Effector memory CD8-positive, alpha-beta T cell (primary cell): ENCODE results near the gene LYSMD2.

Experiments used
- ATAC-seq: fragments of 150-1000 bp; cut with Tn5 transposase; replicated peaks from 2 replicates; pipeline ENCODE4 v1.10.0; 2021; ENCODE audit warnings: mild to moderate bottlenecking, moderate library complexity
- DNase-seq, 3 experiments: peaks; one replicate each; pipeline ENCODE4 v3.0.0; 2021
- H3K27ac Mint-ChIP-seq, 2 donors: one replicate each; pipeline ENCODE4 v1.8.0; 2022; ENCODE audit warnings: mild to moderate bottlenecking in 2 of 2, mixed read lengths in 2 of 2, moderate library complexity in 2 of 2
- H3K27me3 Mint-ChIP-seq, 2 donors: one replicate each; pipeline ENCODE4 v1.8.0; 2022; ENCODE audit warnings: mixed read lengths in 2 of 2
- H3K36me3 Mint-ChIP-seq: one replicate; pipeline ENCODE4 v1.8.0; 2022; ENCODE audit warnings: mild to moderate bottlenecking, moderate library complexity, mixed read lengths; ENCODE audit not compliant: insufficient read depth
- H3K4me1 Mint-ChIP-seq, 2 donors: one replicate each; pipeline ENCODE4 v1.8.0; 2022; ENCODE audit warnings: low read depth in 2 of 2, mixed read lengths in 2 of 2
- H3K4me3 Mint-ChIP-seq, 2 donors: one replicate each; pipeline ENCODE4 v1.8.0; 2022; ENCODE audit warnings: mild to moderate bottlenecking in 2 of 2, mixed read lengths in 2 of 2, moderate library complexity in 2 of 2
- H3K9me3 Mint-ChIP-seq, 2 donors: one replicate each; pipeline ENCODE4 v1.8.0; 2022; ENCODE audit warnings: mixed read lengths in 2 of 2

Gene LYSMD2

DNA sequence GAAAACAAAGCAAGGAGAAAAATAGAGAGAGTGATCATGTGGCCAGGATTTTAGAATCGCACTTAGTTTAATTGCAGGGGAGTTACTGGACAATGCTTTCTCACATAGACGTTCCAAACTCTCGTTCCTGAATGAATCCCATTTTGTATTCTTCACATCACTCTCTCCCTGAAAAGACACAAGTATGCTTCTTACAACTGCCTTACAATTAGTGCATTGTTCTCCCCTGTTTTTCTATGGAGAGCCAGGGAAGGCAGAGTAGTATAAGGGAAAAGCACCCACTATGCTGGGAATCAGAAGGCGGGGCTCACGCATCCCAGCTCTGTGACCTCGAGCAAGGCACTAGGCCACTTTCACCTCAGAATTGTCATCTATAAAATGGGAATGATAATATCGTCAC lies 28.3 kb upstream of the LYSMD2 start:
- Mint-ChIP-seq H3K4me1 (peaks cover 9% of the 10 kb centered on the region in 2 donors), H3K36me3 (peaks cover 2% of the 10 kb centered on the region), H3K27ac (no peak overlapping the region), H3K4me3 (no peak overlapping the region), H3K9me3 (no peaks in the 10 kb centered on the region), H3K27me3 (no peaks in the 10 kb centered on the region)
- DNase-seq (no peak), ATAC-seq (no peak)

DNA sequence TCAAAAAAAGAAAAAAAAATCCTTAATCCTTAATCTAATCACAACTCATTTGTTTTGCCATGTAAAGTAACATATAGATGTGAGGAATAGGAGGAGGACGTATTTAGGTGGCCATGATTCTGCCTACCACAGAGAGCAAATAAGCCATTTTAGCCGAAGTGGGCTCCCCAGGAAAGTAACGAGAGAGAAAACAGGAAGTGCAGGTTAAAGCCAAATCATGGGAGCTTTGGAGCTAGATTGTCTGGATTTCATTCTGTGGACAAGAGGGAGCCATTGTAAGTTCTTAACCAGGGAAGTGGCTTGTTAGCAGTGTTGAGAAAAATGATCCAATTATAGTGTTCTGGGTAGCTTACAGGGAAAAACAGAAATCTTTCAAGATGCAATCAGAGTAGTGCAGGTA lies 23.4 kb upstream of the LYSMD2 start:
- DNase-seq (no peak), ATAC-seq (no peak)
- Mint-ChIP-seq H3K4me1 (peaks cover 6 to 11% of the 10 kb centered on the region in 2 donors), H3K36me3 (no peaks in the 10 kb centered on the region), H3K4me3 (no peak overlapping the region), H3K9me3 (no peaks in the 10 kb centered on the region), H3K27me3 (no peaks in the 10 kb centered on the region), H3K27ac (no peak overlapping the region)

DNA sequence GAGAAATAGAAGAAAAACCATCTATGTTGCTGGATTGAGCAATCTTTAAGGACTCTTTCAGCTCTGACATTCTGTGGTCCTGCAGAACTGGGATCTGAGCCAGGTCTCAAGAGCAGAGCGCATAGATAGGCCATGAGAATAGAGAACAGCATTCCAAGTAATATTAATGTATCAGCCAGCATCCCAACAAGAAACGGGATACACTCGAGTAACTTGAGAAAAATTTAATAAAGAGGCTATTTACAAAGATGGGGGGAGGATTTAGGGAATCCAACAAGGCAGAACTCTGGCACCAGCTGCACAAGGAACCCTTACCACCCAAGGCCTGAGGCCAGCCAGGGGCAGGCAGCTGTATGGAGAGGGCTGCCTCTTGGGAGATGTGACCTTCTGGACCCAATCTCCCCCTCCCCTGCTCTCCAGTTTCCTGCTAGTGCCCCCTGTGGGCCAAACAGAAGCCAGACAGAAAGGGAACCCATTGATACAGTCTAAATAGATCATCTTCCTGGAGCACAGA lies 22.2 kb upstream of the LYSMD2 start:
- DNase-seq = no peak
- ATAC-seq = no peak
- no peaks in the 10 kb centered on the region for H3K9me3 Mint-ChIP-seq
- H3K4me3 Mint-ChIP-seq = no peak overlapping the region
- peaks cover 12 to 13% of the 10 kb centered on the region in 2 donors for H3K4me1 Mint-ChIP-seq
- H3K27me3 Mint-ChIP-seq = no peaks in the 10 kb centered on the region
- no peak overlapping the region for H3K27ac Mint-ChIP-seq
- H3K36me3 Mint-ChIP-seq = no peaks in the 10 kb centered on the region

DNA sequence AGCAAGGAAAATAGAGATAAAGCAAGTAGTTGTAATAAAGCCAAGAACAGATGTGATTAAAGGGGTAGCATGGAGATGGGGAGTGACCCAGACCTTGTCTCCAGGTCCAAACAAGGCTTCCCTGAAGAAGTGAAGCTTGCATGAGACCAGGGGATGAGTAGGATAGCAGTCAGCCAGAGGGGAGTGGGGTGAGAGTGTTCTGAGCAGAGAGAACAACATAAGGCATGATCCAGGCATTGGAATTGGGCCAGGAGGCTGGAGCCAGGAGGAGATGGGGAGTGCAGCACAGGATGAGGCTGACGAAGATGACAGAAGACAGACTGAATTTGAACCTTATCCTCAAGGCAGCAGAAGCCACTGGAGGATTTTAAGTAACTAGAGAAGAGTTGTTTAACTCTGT lies 21.2 kb upstream of the LYSMD2 start:
- Mint-ChIP-seq H3K9me3 (no peaks in the 10 kb centered on the region), H3K36me3 (no peaks in the 10 kb centered on the region), H3K4me1 (peaks cover 15 to 22% of the 10 kb centered on the region in 2 donors), H3K4me3 (no peak overlapping the region), H3K27me3 (no peaks in the 10 kb centered on the region), H3K27ac (no peak overlapping the region)
- DNase-seq (no peak), ATAC-seq (no peak)

DNA sequence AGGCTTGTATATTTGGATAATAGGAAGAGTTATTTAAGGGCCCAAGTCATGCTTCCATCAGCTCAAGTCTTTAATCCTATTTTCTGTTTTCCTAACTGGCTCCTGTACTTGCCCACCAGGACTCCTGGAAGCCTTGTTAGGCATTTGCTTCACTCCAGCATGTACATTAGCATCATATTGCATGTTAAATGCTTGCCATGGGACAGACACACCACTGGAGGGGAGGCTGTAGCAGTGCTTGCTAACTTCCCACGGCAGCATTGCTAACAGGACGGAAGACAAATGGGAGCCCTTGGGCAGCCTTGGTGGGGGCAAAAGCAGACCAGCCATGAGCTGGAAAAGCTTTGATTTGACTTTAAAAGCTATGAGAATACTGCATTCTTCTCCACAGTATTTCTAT lies 20.0 kb upstream of the LYSMD2 start:
- H3K27ac Mint-ChIP-seq = no peak overlapping the region
- H3K9me3 Mint-ChIP-seq = no peaks in the 10 kb centered on the region
- ATAC-seq (no peak), DNase-seq (no peak)
- H3K4me1 Mint-ChIP-seq = peaks cover 22 to 32% of the 10 kb centered on the region in 2 donors
- H3K27me3 Mint-ChIP-seq = no peaks in the 10 kb centered on the region
- no peaks in the 10 kb centered on the region for H3K36me3 Mint-ChIP-seq
- H3K4me3 Mint-ChIP-seq = no peak overlapping the region

DNA sequence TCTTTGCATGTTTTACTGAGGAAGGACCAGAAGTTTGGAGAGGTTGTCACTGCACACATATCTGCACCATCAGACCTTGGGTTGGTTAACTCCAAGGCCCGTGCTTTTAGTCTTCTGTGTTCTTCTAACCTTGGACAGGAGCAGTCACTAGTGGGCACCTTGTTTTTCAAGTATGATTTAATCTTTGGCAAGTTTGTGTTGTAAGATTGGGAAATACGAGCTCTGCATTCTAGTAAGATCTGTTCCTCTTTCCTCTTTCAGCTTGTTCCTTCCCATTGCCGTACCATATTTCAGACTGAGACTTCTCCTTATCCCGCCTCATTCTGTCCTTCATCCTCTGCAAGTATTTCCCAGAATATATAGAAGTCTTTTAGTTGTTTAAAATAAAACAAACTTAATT lies 19.0 kb upstream of the LYSMD2 start:
- H3K4me3 Mint-ChIP-seq = no peak overlapping the region
- H3K27me3 Mint-ChIP-seq = no peaks in the 10 kb centered on the region
- ATAC-seq (no peak), DNase-seq (no peak)
- no peaks in the 10 kb centered on the region for H3K9me3 Mint-ChIP-seq
- no peaks in the 10 kb centered on the region for H3K36me3 Mint-ChIP-seq
- no peak overlapping the region for H3K27ac Mint-ChIP-seq
- H3K4me1 Mint-ChIP-seq = peaks cover 26 to 35% of the 10 kb centered on the region in 2 donors

DNA sequence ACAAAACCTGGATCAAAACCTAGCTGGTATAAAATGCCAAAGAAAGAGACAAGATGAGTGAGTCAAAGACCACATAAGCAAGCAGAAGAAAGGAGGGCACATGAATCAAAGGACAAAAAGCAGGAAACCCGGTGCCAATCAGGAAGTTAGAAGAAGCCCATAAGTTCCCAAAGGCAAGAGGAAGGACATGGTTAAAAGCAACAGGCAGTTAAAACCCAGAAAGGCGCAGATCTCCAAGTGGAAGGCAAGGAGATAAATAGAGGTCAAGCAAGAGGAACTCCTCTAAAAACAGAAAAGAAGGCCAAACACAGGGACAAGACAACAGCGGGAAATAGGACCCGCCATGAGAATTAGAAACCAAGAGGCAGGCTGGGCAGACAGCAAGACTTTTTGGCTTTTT lies 18.3 kb upstream of the LYSMD2 start:
- Mint-ChIP-seq H3K4me3 (no peak overlapping the region), H3K27me3 (no peaks in the 10 kb centered on the region), H3K9me3 (no peaks in the 10 kb centered on the region), H3K4me1 (peaks cover 28 to 39% of the 10 kb centered on the region in 2 donors), H3K36me3 (no peaks in the 10 kb centered on the region), H3K27ac (no peak overlapping the region)
- no peak for ATAC-seq
- no peak for DNase-seq

DNA sequence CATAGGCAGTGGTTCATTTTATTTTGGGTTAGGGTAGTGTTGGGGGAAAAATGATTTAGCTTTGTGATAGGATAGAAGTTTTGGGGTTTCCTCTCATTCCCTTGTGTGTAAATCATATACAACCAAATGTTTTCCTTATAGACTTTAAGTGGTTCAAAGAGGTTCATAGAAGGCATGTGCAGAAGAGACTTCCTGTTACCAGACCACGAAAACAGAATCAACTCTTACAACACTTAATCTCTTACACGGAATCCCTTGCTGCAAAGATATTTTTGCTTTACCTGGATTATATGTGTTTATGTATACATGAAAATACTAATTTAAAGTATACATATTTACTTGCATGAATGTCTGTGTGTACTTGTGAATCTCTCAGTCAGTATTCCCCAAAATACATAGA lies 16.8 kb upstream of the LYSMD2 start:
- H3K27me3 Mint-ChIP-seq = no peaks in the 10 kb centered on the region
- no peak overlapping the region for H3K27ac Mint-ChIP-seq
- no peak overlapping the region for H3K4me3 Mint-ChIP-seq
- DNase-seq (no peak), ATAC-seq (no peak)
- H3K9me3 Mint-ChIP-seq = no peaks in the 10 kb centered on the region
- H3K36me3 Mint-ChIP-seq = no peaks in the 10 kb centered on the region
- H3K4me1 Mint-ChIP-seq = peaks cover 28 to 45% of the 10 kb centered on the region in 2 donors

DNA sequence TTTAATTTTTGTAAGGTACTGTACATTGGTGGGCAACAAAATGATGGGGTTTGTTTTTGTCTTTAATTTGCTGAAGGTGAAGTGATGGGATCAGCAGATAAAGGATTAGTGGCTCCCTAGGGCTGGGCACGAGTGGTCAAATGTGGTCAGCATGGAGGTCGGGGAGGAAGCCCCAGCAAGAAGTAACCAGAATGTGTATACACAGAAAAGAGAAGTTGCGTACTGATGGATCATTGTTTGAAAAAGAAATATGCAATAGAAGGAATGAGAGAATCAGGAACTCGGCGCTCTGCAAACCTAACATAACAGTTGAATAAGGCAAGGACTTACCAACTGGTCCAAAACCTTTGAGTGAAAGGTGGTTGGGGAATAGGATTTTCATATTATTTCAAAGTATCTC lies 15.4 kb upstream of the LYSMD2 start:
- DNase-seq = no peak
- no peaks in the 10 kb centered on the region for H3K36me3 Mint-ChIP-seq
- H3K27ac Mint-ChIP-seq = no peak overlapping the region
- H3K4me3 Mint-ChIP-seq = peak overlapping the region; percentile 87 to 94
- peaks cover 25 to 34% of the 10 kb centered on the region in 2 donors for H3K4me1 Mint-ChIP-seq
- H3K27me3 Mint-ChIP-seq = no peaks in the 10 kb centered on the region
- H3K9me3 Mint-ChIP-seq = no peaks in the 10 kb centered on the region
- ATAC-seq = no peak

DNA sequence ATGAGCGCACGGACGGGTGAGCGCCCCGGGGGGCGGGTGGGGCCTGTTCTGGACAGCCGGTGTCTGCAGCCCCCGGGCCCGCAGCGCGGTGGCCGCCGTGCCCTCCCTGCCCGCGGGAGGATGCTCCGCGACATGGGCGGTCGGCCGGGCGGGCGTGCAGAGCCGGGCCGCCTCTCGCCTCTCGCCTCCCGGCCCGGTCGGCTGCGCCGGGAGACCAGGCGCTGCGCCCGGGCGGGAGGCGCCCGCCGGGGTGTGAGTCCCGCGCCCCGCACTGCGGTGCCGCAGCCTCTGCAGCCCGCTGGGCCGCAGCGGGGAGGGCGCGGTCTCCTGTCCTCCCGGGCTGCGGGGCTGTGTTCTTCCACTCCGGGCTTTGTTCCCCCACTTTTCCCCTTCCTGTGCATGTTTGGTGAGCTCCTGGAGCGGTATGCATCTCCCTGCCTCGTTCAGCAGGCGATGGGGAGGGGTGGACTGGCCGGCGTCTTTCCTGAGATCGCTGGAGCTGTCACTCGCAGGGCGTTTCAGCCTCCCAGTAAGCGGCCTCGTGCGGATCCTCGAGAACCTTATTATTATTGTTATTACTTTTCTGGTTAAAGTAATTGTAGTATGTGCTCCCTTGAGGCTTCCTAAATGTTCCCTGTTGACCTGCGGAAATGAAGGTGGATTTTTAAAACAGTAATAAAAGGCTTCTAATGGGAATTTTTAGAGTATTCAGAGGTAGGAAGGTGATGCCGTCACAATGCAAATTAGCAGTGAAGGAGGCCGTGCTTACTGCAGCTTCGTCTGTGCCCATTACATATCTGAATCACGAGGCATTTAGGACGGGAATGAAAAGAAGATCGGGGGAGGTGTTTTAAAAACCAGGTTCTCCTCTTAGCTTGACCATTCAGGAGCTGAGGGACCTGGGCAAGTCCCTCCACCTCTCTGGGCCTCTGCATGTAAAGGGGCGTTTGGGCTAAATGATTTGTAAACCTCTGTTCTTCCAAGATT lies 14.5 kb upstream of the LYSMD2 start:
- ATAC-seq (peak; percentile 56), DNase-seq (no peak)
- no peaks in the 10 kb centered on the region for H3K27me3 Mint-ChIP-seq
- no peaks in the 10 kb centered on the region for H3K9me3 Mint-ChIP-seq
- H3K4me1 Mint-ChIP-seq = peaks cover 25 to 34% of the 10 kb centered on the region in 2 donors
- peak overlapping the region in 1 of 2 donors; percentile 16 for H3K27ac Mint-ChIP-seq
- H3K4me3 Mint-ChIP-seq = peak overlapping the region; percentile 87 to 94
- no peaks in the 10 kb centered on the region for H3K36me3 Mint-ChIP-seq

DNA sequence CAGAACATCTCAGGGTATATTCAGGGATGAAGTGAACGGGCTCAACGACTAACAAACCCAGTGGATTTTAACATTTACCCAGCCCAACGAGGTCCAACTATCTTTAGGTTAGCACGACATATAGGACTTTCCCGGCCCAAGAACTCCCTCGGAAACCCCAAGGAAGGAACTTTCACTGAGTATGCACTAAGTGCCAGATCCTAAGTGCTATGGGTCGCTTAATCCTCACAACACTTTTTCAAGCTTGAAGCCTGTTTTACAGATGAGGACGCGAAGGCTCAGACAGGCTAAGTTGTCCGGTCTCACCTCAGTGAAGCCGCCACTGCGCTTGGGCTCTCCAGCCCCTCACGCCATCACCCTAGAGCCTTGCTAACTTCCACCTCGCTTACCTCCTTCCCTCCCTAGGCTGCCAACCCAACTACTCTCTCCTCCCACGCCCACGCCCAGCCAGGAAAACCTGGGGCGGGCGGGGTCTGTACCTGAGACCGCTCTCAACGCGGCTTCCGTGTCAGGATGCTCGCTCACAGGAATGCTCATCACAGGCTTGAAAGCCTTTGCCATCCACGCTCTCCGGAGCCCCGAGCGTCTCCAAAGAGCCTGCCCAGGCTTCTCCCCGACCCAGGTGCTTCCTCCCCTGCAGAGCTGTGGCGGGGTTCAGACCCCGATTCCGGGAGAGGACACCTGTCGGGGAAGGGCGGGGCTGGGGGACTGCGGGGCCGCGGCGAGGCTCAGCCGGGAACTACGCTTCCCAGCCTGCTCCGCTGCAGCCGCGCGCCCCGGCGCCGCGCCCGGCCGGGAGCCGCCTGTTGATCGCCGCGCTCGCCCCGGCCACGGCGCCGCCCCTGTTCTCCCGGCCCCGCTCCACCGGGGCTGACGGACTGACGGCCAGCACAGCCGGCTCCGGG lies 13.6 kb upstream of the LYSMD2 start, which contains the start of gene TMOD2:
Gene TMOD2, plus strand, starts transcription at position 806 of the 905 bp plus-strand sequence. CDS start 14,845 bp downstream, outside the sequence.
- Mint-ChIP-seq H3K4me3 (peak within 1 kb of the TSS; percentile 87 to 94), H3K27me3 (no peaks in the 10 kb centered on the region), H3K36me3 (no peaks in the 10 kb centered on the region), H3K4me1 (peaks cover 25 to 34% of the 10 kb centered on the region in 2 donors), H3K27ac (peak within 1 kb of the TSS; percentile 16 to 59), H3K9me3 (no peaks in the 10 kb centered on the region)
- DNase-seq = peak; percentile 22 to 39 (median 36)
- ATAC-seq = peak; percentile 90

DNA sequence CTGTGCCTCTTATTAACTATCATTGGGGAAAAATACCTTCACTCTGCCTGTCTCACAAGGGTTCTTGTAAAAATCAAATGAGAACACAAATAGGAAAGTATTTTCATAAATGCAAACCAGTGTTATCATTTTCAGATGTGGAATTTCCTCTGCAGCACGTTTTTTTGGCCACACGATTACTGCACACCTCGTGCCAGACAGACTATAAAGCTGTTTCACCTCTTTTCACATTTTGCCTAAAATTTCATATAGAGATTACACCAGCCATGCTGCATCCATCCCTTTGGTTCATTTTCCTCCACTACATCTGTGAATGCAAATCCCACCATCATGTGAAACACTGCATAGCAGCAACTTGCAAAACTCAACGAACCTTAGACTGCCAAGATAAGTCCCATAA lies 12.7 kb upstream of the LYSMD2 start:
- Mint-ChIP-seq H3K4me1 (peaks cover 18 to 34% of the 10 kb centered on the region in 2 donors), H3K36me3 (no peaks in the 10 kb centered on the region), H3K9me3 (no peaks in the 10 kb centered on the region), H3K27ac (no peak overlapping the region), H3K4me3 (peak overlapping the region; percentile 87 to 94), H3K27me3 (no peaks in the 10 kb centered on the region)
- no peak for DNase-seq
- no peak for ATAC-seq

DNA sequence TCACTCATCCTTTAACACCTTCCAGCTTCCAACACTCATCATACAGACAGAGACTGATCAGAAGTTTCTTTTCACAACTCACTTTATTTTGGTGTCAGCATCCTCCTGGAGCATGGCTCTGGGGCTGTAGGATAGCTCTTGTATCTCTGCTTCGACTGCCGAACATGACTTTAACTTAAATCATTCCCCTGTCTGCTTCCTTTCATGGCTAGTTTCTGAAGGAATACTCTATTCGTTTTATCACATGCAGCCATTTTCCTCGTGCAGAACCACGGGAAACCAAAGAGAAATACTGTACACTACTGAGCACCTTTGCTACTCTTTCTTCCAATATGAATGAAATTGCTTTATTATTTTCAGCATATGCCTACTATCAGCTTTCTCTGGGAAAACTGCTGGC lies 11.9 kb upstream of the LYSMD2 start:
- ATAC-seq (no peak), DNase-seq (no peak)
- no peaks in the 10 kb centered on the region for H3K9me3 Mint-ChIP-seq
- no peak overlapping the region for H3K27ac Mint-ChIP-seq
- no peaks in the 10 kb centered on the region for H3K36me3 Mint-ChIP-seq
- peaks cover 18 to 29% of the 10 kb centered on the region in 2 donors for H3K4me1 Mint-ChIP-seq
- H3K4me3 Mint-ChIP-seq = no peak overlapping the region
- no peaks in the 10 kb centered on the region for H3K27me3 Mint-ChIP-seq
